ENCODE data around the gene AFF1.

The AFF1 gene

DNA sequence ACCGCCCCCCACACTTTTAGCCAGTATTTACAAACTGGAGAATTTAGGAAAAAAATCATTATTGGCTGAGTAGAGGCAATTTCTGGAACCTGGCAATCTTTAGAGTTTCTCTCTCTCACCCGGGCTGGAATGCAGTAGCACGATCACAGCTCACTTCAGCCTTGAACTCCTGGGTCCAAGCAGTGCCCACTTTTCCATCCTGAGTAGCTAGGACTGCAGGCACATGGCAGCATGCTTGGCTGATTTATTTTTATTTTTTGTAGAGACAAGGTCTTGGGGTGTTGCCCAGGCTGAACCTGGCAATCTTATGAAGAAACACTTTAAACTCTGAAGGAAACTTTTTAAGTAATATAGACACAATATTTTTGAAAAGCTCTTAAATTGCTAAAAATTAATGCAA lies 120.1 kb downstream of the AFF1 start:
- peak overlapping the region; percentile 2; the same call in 1 of the 2 replicates for H3K4me3 ChIP-seq (ENCODE audit: low read depth, low read length)
- TF ChIP-seq, protein P1, sequence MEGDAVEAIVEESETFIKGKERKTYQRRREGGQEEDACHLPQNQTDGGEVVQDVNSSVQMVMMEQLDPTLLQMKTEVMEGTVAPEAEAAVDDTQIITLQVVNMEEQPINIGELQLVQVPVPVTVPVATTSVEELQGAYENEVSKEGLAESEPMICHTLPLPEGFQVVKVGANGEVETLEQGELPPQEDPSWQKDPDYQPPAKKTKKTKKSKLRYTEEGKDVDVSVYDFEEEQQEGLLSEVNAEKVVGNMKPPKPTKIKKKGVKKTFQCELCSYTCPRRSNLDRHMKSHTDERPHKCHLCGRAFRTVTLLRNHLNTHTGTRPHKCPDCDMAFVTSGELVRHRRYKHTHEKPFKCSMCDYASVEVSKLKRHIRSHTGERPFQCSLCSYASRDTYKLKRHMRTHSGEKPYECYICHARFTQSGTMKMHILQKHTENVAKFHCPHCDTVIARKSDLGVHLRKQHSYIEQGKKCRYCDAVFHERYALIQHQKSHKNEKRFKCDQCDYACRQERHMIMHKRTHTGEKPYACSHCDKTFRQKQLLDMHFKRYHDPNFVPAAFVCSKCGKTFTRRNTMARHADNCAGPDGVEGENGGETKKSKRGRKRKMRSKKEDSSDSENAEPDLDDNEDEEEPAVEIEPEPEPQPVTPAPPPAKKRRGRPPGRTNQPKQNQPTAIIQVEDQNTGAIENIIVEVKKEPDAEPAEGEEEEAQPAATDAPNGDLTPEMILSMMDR (IDR thresholded peaks at IDR 0.05; ENCODE audit: insufficient read depth, low read depth, low read length, missing control alignments): no peak
- no peak for DNase-seq (ENCODE audit: low read depth)

DNA sequence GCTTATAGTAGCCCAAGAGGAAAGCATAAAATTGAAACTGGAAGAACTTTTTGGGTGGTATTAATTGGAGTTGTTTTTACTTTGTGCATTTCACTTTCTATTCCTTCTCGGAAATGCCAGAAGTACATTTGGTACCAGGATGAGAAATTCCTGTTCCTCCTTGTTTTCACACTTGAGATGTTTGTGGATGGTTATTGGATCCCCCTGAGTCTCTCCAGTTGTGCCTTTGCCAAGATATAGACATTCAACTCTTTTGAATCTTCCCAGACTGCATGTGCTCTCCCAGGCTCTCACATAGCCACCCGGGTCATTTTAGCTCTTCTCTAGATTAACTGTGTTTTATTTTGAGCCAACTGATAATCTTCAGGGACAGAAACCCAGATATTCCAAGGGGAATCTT lies 120.5 kb downstream of the AFF1 start:
- no peak overlapping the region for H3K4me3 ChIP-seq (ENCODE audit: low read depth, low read length)
- DNase-seq (ENCODE audit: low read depth): no peak
- TF ChIP-seq, protein P1 (IDR thresholded peaks at IDR 0.05; ENCODE audit: insufficient read depth, low read depth, low read length, missing control alignments): no peak

DNA sequence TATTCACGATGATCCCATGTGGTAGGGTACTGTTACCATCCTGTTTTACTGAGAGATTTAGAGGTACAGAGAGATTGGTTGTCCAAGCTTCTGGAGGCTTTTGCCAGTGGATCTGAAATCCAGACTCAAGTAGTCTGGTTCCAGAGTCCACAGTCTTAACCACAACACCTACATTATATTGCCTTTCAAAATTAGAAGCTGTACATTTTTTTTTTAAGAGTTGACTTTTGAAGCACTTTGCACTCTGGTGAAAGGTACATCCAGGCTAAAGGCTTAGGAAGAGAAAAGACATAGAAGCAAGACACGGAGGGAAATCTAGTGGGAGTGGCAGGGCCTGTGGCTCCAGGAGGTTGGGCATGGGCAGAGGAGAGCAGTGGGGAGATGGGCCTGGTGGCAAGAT lies 122.1 kb downstream of the AFF1 start:
- no peak overlapping the region for H3K4me3 ChIP-seq (ENCODE audit: low read depth, low read length)
- TF ChIP-seq, protein P1 (IDR thresholded peaks at IDR 0.05; ENCODE audit: insufficient read depth, low read depth, low read length, missing control alignments): no peak
- DNase-seq (ENCODE audit: low read depth): no peak

DNA sequence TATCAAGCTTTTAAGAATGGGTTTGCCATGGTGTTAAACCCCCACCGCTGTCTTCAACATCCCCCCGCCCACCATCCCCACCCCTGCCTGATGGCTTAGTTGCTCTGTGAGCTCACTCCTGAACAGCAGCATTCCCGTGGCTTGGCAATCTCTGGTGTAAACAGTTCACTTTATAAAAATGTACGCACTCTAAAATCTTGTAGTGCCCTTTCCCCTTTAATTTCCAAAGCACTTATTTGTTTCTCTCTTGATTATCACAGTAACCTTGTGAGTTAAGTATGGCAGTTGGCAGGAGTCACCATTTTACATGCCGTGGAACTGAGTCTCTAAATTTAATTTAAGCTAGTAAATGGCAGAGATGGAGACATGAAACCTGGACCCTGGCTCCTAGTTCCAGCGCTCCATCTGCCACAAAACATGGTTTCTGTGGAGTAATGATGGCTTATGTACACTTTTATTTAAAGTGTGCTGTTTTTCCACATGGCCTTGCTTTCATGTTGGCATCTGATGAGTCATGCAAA lies 123.1 kb downstream of the AFF1 start:
- TF ChIP-seq, protein P1 (IDR thresholded peaks at IDR 0.05; ENCODE audit: insufficient read depth, low read depth, low read length, missing control alignments): no peak
- no peak for DNase-seq (ENCODE audit: low read depth)

DNA sequence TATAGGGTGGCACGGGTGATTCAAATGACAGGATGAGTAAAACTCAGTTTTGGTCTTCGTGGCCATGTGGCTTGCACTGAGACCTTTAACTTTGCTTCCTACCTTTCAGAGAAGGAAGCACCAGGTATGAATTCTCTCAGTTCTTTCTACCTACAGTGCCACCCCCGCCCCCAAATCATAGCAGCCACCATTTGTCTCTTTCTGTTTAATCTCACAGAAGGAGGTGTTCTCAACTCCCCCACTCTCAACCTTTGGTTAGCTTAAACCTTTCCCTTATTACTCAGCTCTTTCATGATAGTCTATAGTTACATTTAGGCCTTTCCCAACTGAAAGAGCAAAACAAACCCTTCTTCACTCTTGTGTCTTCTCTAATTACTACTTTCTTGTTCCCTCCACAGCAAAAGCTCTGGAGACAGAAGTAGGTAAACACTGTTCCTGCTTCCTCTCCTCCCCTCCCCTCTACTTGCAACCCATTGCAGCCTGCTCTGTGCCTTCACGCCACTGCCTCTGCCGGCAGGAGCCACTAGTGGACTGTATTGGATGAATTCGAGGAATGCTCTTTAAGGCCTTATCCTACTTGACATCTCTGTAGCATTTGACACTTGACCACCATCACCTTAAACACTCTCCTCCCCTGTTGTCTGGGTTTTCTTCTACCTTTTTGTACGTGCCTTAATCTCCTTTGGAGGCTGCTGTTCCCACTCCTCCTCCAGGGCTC lies 123.7 kb downstream of the AFF1 start:
- DNase-seq (ENCODE audit: low read depth): peak; percentile 42
- TF ChIP-seq, protein P1 (IDR thresholded peaks at IDR 0.05; ENCODE audit: insufficient read depth, low read depth, low read length, missing control alignments): no peak
- no peak overlapping the region for H3K4me3 ChIP-seq (ENCODE audit: low read depth, low read length)

More for the DNA sequence above, 123.1 kb downstream of the AFF1 start:
- no peak overlapping the region for H3K4me3 ChIP-seq (ENCODE audit: low read depth, low read length)

DNA sequence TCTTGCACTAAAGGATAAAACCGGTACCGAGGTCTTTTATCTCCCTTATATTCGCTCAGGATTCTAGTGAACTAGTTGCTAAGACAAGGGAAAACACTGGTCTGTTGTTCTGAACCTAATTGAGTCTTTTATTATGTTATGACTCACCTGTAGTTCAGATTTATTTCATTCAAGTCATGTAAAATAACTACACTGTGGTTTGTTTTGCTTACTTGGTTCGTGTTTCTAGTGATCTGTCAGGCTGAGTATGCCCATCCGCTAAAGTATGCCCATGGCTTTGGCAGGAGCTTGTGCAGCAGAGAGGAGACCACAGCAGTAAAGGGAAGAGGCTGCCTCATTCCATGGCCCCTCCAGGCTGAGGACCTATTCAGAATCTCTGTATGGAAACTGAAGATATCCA lies 126.1 kb downstream of the AFF1 start:
- DNase-seq (ENCODE audit: low read depth): no peak
- TF ChIP-seq, protein P1 (IDR thresholded peaks at IDR 0.05; ENCODE audit: insufficient read depth, low read depth, low read length, missing control alignments): no peak
- H3K4me3 ChIP-seq (ENCODE audit: low read depth, low read length): no peak overlapping the region

DNA sequence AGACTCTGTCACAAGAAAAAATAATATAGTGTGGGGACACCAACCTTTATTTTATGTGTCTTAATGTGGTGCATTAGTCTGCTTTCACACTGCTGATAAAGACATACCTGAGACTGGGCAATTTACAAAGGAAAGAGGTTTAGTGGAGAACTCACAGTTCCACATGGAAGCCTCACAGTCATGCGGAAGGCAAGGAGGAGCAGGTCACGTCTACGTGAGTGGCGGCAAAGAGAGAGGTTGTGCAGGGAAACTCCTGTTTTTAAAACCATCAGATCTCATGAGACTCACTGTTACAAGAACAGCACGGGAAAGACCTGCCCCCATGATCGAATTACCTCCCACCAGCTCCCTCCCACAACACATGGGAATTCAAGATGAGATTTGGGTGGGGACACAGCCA lies 130.2 kb downstream of the AFF1 start:
- no peak for DNase-seq (ENCODE audit: low read depth)
- TF ChIP-seq, protein P1 (IDR thresholded peaks at IDR 0.05; ENCODE audit: insufficient read depth, low read depth, low read length, missing control alignments): no peak
- no peak overlapping the region for H3K4me3 ChIP-seq (ENCODE audit: low read depth, low read length)

Measured in GM12865 (cell line).